Ovary (tissue), 3 donors: ENCODE results near the gene DST.

ENCODE experiments used
- POLR2A ChIP-seq: fragments of 450-650 bp; IDR thresholded peaks from one replicate; pipeline ENCODE4 v1.6.1; 2017; ENCODE audit warnings: antibody characterized with exemption, mild to moderate bottlenecking, moderate library complexity
- TF ChIP-seq, protein P1 (sequence below), 3 donors: fragments of 450-650 bp in 2 of 3; fragments of 200-600 bp in 1 of 3; IDR thresholded peaks; one replicate each; pipeline versions ENCODE4 v1.5.1 to v1.8.0; 2016 to 2022; ENCODE audit warnings: antibody characterized with exemption in 3 of 3, mild to moderate bottlenecking in 1 of 3
- donor health status: DM: no; HTN: no; CAD: no.

DNA sequence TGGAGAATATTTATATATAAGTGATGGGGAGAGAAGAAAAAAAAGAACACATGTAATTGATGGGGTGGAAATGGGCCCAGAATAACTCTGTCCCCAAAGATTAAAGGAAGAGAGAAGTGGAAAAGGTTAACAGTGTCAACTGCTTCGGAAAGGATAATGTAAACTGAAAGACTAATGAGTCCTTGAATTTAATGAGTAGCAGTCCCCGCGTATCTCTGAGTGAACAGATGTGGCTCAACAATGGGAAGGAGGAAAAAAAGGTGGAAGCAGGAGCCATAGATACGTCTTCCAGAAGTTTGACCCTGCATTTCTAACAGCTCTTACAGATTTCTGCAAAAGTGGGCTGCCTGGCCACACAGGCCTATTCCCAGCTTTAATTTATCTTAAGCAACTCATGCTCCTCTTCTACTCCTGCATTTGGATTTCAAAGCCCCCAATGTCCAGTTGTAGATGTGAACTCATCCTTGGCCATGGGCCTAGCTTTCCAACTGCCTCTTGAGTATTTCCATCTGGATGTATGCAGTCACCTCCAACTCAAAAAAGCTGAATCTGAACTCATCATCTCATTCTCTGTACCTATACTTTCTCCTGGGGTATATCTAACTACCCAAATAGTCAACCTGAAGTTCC, 61.3 kb downstream of the DST start:
- TF ChIP-seq, protein P1, sequence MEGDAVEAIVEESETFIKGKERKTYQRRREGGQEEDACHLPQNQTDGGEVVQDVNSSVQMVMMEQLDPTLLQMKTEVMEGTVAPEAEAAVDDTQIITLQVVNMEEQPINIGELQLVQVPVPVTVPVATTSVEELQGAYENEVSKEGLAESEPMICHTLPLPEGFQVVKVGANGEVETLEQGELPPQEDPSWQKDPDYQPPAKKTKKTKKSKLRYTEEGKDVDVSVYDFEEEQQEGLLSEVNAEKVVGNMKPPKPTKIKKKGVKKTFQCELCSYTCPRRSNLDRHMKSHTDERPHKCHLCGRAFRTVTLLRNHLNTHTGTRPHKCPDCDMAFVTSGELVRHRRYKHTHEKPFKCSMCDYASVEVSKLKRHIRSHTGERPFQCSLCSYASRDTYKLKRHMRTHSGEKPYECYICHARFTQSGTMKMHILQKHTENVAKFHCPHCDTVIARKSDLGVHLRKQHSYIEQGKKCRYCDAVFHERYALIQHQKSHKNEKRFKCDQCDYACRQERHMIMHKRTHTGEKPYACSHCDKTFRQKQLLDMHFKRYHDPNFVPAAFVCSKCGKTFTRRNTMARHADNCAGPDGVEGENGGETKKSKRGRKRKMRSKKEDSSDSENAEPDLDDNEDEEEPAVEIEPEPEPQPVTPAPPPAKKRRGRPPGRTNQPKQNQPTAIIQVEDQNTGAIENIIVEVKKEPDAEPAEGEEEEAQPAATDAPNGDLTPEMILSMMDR (IDR thresholded peaks at IDR 0.05): no peak
- TF ChIP-seq POLR2A: no peak
